ENCODE measurements around the gene THEM4. TPM values are rescaled to one million over a fixed set of nuclear protein-coding genes. Genes with fewer than 3 reads are reported as not detected.

THEM4 gene
- total and polyA plus RNA-seq, 2 of the 8 experiments (the other 6 are each of a cell fraction or from before 2014, with no cell fraction given): 9.9 to 11.2 TPM

GRCh38 chr1:151942882-151943281, 33.6 kb upstream of the THEM4 start:
- no peak for DNase-seq (ENCODE audit: low read depth in 1 of 2, low spot score in 2 of 2)
- Histone ChIP-seq H3K18ac (ENCODE audit: extremely low read depth, low read length) (no peak overlapping the region), H2BK20ac (ENCODE audit: low read length) (no peak overlapping the region), H3K27ac (ENCODE audit: low read depth, low read length) (no peak overlapping the region), H3K23me2 (ENCODE audit: low read depth, low read length) (no peaks in the 10 kb centered on the region; the same call in 1 of the 2 replicates), H2BK12ac (ENCODE audit: low read depth, low read length) (no peak overlapping the region), H3K9me3 (ENCODE audit: insufficient read depth in 2 of 2, low read depth in 1 of 2, low read length in 1 of 2) (no peaks in the 10 kb centered on the region), H3K79me2 (ENCODE audit: control insufficient read depth in 1 of 2, insufficient read depth in 2 of 2, low read length in 2 of 2) (no peaks in the 10 kb centered on the region), H3K27me3 (replicated peaks in 1 of 4; ENCODE audit: control insufficient read depth in 3 of 4, extremely low read depth in 1 of 4, insufficient read depth in 3 of 4, low read length in 3 of 4) (no peaks in the 10 kb centered on the region), H2AK5ac (ENCODE audit: low read depth, low read length) (no peak overlapping the region), H2BK15ac (ENCODE audit: low read length) (no peak overlapping the region), H3K4me2 (ENCODE audit: insufficient read depth in 1 of 2, low read depth in 2 of 2, low read length in 2 of 2) (no peak overlapping the region), H4K91ac (replicated peaks; ENCODE audit: insufficient read length, low read length) (no peak overlapping the region), H3K9ac (replicated peaks in 1 of 4; ENCODE audit: extremely low read depth in 1 of 4, low read depth in 3 of 4, low read length in 3 of 4) (no peak overlapping the region), H3K4me3 (ENCODE audit: extremely low read depth in 1 of 4, insufficient read depth in 2 of 4, low read depth in 3 of 4, low read length in 4 of 4) (no peak overlapping the region), H4K8ac (ENCODE audit: extremely low read depth, insufficient read depth, low read length) (no peak overlapping the region), H4K5ac (ENCODE audit: insufficient read length, low read depth, low read length) (no peak overlapping the region), H2BK5ac (ENCODE audit: low read depth, low read length) (no peak overlapping the region), H3K4ac (replicated peaks; ENCODE audit: insufficient read length, low read depth, low read length) (no peak overlapping the region), H2AFZ (ENCODE audit: low read length) (no peak overlapping the region), H3K36me3 (ENCODE audit: control insufficient read depth in 2 of 4, insufficient read depth in 4 of 4, low read length in 3 of 4) (no peaks in the 10 kb centered on the region), H3K4me1 (replicated peaks in 1 of 4; ENCODE audit: control insufficient read depth in 3 of 4, insufficient read depth in 4 of 4, low read length in 3 of 4) (peaks cover 0 to 3% (median 0%) of the 10 kb centered on the region in 4 experiments; a peak in 2 of 7 replicates), H3K14ac (ENCODE audit: insufficient read length) (no peak overlapping the region), H2BK120ac (replicated peaks; ENCODE audit: low read depth, low read length) (no peak overlapping the region), H4K20me1 (replicated peaks in 1 of 2; ENCODE audit: control insufficient read depth in 1 of 2, insufficient read depth in 2 of 2, low read length in 2 of 2) (no peaks in the 10 kb centered on the region), H3K79me1 (ENCODE audit: low read depth, low read length) (no peaks in the 10 kb centered on the region), H3K56ac (replicated peaks; ENCODE audit: insufficient read length, low read depth, low read length) (no peak overlapping the region), H3K23ac (ENCODE audit: insufficient read length) (no peak overlapping the region)
- 89% methylated on average over 1 of the region's 1 CpG; no CpG with 5 or more reads in 1 of the 2 experiments for WGBS, 2 experiments (ENCODE audit: extremely low coverage in 1 of 2, insufficient coverage in 1 of 2, insufficient read length in 1 of 2, insufficient replicate concordance in 2 of 2, low coverage in 1 of 2, low lambda C conversion rate in 2 of 2, missing lambda C conversion rate in 1 of 2)
- ChIA-PET CTCF (ENCODE audit: partially characterized antibody) (interaction anchor here (2.0 kb wide), 1 partner anchor 25 kb away, joined by 11 read pairs; no protein-coding TSS in a partner anchor), POLR2A (ENCODE audit: partially characterized antibody) (no interaction called here)
- no peak for FAIRE-seq
- TF ChIP-seq HDAC6 (IDR thresholded peaks at IDR 0.05; ENCODE audit: low read depth, low read length) (no peak), SIRT6 (IDR thresholded peaks at IDR 0.05; ENCODE audit: low read length) (no peak), POU5F1 (IDR thresholded peaks at IDR 0.05; ENCODE audit: low read depth, low read length) (no peak), RNF2 (IDR thresholded peaks at IDR 0.05; ENCODE audit: borderline replicate concordance, low read depth, low read length, missing control alignments, poor library complexity, severe bottlenecking) (no peak), TCF12 (IDR thresholded peaks at IDR 0.05; ENCODE audit: low read depth, low read length) (no peak), KDM4A (IDR thresholded peaks at IDR 0.05; ENCODE audit: low read depth, low read length, severe bottlenecking) (no peak), BACH1 (IDR thresholded peaks at IDR 0.05; ENCODE audit: low read length) (no peak), NANOG (IDR thresholded peaks at IDR 0.05; ENCODE audit: insufficient read depth, low read depth, low read length, poor library complexity, severe bottlenecking) (no peak), MAFK (IDR thresholded peaks at IDR 0.05; ENCODE audit: low read depth, low read length) (no peak), SP2 (IDR thresholded peaks at IDR 0.05; ENCODE audit: low read length) (no peak), PHF8 (conservative IDR thresholded peaks at IDR 0.05; ENCODE audit: low read depth, low read length) (no peak), ASH2L (IDR thresholded peaks at IDR 0.05; ENCODE audit: low read length) (no peak)
- TF ChIP-seq, protein P1, sequence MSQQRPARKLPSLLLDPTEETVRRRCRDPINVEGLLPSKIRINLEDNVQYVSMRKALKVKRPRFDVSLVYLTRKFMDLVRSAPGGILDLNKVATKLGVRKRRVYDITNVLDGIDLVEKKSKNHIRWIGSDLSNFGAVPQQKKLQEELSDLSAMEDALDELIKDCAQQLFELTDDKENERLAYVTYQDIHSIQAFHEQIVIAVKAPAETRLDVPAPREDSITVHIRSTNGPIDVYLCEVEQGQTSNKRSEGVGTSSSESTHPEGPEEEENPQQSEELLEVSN (IDR thresholded peaks at IDR 0.05): no peak
